HG03571 (cell line): ENCODE measurements around the gene CST9L.
"Not testable (repeated sequence)": the region's sequence is repeated elsewhere in the genome, so short reads cannot be mapped to it uniquely, and the experiment has no call there.

ENCODE experiments used
- ATAC-seq: cut with Tn5 transposase; IDR thresholded peaks from one replicate; pipeline ENCODE4 v1.9.1; 2021; ENCODE audit not compliant: unreplicated experiment

CST9L gene

DNA sequence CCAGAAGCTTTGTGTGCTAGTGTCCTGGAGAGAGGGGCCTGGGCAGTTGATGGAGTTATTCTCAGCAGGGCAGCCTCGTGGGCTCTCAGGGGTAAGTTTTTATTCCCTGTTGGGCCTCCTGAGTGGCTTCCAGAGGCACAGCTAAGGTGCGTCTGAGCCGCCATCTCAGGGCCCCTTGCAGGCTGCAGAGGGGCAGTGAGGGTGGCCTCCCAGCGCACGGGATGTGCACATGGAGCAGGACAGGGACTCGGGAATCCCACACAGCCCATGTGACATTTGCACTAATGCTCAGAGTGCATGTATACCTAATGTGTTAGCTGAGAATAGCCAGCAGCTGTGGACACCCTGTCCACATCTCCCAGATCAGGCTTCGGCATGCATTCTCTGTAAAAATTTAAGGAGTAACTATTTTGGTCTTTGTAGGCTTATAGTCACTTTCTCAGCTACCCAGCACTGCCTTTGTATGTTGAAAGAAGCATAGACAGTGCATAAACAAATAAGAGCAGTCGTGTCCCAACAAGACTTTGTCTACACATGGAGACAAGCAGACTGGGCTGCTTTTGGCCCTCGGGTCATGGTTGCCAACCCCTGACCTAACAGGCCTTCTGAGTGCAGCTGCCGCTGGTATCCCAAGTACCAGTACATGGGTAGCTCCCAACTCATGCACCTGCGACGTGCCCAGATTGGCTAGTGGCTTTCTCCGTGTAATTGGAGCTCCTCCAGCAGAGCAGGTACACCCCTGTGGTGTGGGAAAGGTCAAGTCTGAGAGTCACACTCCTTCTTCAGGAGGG, 18.6 kb upstream of the CST9L start:
- no peak for ATAC-seq

DNA sequence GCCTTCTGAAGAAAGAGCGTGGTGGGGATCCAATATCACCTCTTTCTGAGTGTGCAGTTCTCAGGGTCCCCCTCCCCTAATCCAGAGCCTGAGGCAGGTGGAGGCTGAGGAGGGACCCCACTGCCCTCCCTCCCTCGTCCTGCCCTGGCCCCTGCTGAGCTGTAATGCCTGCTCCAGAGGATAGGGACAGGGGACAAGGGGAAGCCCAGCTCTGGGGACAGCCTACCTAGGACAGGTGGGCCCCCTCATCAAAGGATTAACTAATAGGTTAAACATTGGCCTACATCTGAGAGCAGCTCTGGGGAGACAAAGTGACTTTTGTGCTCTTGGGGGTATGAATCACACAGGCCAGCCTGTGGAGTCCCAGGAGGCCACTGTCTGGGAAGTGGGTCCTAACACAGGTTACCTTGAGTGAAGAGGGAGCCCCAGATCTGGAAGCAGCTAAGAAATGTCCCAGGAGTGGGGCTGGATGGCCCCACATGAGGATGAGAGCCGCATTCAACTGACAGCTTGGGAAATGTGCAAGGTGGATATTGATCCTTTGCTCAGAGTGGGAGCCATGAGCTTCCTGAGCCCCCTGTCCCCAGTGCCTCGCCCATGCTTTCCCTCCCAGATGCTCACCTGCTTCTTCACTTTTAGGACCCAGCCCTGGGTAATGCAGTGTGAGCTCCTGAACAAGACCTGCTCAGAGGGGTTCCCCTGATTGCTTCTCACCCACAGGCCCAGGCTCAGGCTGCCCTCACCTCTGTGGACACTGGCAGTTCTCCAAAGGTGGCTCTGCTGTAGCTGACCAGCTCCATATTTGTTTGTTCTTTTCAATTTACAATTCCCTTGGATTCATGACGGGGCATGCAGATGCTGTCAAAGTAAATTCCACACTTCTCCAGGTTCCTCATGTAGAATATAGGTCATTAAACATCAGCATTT, 17.8 kb upstream of the CST9L start:
- no peak for ATAC-seq

DNA sequence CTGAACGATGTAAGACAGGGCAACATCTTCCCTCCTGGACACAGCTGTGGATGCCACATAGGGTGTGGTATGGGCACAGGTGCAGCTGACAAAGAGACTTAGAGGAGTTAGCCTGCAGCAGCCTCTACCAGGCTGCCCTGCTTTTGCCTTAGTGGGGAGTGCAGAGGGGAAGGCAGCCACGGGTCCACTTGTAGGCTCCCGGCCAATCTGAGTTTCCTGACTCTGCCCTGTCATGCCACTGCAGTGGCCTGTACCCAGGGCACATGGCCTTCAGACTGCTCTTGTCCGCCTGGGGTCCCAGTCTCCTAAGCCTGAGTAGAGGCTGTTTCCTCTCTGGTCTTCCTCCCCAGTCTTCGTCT, 17.1 kb upstream of the CST9L start:
- no peak for ATAC-seq

DNA sequence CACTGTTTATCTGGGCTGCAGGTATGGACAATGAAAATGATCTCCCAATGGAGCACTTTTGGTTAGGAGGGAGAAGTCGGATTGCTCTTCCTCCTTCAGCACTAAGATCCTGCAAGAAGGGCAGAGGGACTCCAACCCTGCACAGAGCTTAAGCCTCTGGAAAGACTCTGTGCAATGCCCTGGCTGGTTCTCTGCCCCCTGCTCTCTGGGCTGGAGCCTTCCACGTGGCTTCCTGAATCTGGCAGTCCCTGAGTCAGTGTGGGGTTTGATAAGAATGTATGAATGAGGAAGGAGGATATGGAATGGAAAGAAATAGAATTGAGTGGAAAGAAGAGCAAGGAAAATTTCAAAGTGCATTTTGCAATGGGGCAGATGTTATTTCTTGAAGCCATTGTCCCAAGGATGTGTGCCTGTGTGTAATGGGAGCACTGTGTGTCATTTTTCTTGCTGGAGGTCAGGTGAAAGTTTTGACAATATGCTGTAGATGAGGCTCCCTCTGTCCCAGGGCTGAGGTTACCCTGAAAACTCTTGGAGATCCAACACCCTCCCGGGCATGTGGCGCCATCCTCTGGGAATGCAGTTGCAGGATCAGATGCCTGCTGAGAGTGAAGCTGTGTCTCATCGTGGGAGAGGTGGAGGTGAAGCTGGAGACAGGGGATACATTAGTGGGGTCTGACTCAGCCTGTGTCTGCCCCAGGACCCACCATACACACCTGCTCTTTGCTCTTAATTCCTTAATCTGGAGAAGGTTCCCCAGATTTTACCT, 16.3 kb upstream of the CST9L start:
- no peak for ATAC-seq

DNA sequence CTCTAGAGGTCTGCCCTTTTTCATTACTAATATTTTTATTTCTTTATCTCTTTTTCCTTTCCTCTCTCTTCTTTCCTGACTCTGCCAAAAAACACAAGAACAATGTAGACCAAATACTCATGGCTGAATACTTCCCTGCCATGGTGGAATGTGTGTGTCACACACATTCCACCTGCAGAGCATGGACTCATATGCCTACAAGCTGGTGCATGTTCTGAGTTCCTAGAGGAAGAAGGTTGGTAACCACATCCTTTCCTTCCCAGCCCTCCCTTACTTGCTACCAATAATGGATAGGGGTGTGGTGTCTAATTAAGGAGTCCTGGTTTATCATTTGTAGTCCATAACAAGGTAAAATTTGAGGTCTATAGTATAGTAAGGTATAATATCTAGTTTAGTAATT, 15.2 kb upstream of the CST9L start:
- ATAC-seq = no peak

DNA sequence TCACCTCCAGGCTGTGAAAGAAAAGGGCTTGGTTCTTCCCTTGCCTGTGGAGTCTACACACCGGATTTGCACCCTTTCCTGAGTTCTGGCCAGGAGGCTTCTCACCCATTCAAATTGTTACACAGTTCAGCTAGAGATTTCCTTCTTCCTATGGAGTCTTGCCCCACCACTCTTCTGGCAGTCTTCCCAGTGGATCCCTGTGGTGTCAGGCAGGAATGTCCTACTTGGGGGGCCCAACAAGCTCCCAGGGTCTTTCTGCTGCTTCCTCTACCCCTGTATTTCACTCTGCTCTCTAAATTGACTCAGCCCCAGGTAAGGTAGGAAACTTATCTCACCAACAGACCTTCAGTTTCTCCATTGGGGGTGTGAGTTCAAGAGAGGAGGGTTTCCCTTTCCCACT, 14.0 kb upstream of the CST9L start:
- ATAC-seq = no peak

DNA sequence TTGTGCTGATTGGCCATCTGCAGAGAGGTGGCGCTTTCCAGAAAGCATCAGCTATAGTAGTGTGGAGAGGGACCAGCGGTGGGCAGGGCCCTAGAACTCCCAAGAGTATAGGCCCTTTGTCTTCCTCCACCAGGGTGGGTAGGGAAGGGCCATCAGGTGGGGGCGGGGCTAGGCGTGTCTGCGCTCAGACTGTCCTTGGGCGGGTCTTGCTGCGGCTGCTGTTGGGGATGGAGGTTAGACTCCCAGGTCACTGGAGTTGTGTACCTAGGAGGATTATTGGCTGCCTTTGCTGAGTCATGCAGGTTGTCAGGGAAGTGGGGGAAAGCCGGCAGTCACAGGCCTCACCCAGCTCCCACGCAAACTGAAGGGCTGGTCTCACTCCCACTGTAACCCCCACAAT, 13.5 kb upstream of the CST9L start:
- not testable (repeated sequence) for ATAC-seq

DNA sequence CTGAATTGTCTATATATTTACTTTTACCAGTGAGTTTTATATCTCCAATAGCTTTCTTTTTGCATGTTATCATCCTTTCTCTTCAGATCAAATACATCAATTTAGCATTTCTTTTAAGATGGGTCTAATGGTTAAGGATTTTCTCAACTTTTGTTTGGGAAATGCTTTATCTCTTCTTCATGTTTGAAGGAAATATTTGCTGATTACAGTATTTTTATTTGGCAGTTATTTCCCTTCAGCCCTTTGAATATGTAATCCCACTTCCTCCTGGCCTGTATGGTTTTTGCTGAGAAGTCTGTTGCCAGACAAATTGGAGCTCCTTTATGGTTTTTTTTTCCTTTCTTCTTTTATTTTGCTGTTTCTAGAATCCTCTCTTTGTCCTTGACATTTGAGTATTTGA, 6.7 kb upstream of the CST9L start:
- ATAC-seq = no peak

DNA sequence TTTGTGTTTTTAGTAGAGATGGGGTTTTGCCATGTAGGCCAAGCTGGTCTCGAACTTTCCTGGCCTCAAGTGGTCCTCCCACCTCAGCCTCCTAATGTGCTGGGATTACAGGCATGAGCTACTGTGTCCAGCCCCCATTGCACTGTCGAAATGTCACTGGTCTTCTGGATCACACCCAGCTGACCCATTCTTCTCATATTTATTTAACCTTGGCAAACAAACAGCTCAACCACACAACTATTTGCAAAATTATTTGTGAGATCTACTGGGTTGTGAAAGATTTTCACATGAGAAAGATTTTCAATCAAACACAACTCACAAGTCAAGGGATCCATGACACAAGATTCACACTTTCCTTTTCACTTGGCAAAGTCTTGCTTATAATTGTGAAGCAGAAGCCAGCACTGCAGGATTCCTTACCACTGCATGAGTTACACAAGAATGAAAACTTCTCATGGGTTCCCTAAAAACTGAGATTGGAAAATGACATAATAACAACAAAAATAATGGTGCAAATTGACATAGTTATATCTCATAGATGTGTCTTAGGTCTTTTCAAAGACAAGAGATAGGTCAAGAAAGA, 2.0 kb upstream of the CST9L start:
- no peak for ATAC-seq

DNA sequence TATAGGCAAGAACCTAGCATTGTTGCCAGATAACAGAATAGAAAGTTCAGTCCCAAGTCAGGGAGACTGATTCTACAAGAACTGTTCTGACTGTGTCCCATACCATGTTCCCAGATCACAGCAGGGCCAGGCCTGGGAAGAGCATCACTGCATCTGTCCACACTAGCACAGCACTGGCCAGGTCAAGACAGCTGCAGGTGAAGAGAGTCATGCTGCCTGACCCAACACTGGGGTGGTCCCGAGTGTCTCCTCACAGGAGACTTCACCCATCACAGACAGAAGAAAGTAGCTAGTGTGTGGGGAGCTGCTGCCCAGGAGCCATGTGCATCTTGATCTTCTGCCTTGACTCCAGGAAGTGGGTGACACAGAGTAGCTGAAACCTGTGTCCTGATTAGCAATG, 1.3 kb upstream of the CST9L start:
- ATAC-seq = no peak

DNA sequence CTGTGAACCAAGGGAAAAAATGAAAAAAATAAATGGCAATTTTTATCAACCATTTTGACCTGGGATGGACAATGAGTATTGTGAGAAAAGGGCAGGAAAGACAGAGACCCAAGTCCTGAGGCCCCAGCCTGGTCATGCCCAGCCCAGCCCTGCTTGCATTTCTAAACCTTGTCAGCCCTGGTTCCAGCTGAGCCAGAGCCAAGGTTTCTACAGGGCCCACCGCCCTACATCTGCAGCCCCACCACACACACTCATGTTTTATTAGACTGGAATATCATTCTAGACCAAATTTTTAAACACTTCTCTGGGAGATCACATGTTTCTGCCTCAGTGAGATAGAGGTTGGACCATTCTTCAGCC, 667 bp upstream of the CST9L start:
- no peak for ATAC-seq

DNA sequence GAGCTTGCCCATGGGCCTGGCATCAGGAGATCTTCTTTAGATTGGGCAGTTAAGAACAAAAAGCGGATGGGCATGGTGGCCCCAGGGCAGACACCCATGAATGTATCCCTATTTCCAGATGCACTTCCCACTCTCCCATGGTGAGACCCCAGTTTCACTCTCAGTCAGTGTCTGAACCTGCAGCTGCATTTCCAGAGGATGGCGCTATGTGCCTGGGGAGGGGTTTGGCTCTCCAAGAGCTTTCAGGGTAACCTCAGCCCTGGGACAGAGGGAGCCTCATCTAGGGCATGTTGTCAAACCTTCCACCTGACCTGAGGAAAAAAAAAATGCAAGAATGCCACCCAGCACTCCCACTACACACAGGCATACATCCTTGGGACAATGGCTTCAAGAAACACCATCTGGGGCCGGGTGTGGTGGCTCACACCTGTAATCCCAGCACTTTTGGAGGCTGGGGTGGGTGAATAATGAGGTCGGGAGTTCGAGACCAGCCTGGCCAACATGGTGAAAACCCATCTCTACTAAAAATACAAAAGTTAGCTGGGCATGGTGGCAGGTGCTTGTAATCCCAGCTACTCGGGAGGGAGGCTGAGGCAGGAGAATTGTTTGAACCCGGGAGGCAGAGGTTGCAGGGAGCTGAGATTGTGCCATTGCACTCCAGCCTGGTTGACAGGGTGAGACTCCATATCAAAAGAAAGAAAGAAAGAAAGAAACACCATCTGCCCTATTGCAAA, 1.9 kb downstream of the CST9L start:
- no peak for ATAC-seq

DNA sequence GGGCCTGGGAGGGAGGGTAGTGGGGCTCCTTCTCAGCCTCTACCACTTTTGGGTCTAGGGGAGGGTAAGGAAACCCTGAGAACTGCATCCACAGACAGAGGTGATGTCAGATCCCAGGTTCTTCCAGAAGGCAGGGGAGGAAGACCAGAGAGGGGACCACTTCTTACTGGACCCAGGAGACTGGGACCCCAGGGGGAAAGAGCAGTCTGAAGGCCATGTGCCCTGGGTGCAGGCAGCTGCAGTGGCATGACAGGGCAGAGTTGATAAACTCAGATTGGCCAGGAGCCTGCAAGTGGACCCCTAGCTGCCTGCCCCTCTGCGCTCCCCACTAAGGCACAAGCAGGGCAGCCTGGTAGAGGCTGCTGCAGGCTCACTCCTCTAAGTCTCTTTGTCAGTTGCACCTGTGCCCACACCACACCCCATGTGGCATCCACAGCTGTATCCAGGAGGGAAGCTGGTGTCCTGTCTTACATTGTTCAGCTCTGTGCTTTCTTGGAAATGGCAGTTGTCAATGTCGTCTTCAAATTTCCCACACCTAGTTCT, 2.7 kb downstream of the CST9L start:
- no peak for ATAC-seq

DNA sequence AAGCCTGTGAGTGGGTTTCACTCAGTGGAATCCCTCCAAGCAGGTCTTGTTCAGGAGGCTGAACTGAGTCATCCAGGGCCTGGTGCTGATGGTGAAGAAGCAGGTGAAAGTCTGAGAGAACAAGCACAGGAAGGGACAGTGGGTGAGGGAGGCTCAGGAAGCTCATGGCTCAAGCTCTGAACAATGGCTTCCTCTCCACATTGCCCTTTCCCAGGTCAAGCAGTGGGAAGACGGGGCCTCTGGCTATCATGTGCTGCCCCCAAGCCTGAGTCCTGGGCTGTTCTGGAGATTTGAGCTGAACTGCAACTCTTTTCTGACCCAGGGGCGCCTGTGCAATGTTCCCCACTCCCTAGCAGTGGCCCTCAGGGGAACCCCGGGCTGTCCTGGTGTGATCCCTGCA, 3.4 kb downstream of the CST9L start:
- ATAC-seq = no peak

DNA sequence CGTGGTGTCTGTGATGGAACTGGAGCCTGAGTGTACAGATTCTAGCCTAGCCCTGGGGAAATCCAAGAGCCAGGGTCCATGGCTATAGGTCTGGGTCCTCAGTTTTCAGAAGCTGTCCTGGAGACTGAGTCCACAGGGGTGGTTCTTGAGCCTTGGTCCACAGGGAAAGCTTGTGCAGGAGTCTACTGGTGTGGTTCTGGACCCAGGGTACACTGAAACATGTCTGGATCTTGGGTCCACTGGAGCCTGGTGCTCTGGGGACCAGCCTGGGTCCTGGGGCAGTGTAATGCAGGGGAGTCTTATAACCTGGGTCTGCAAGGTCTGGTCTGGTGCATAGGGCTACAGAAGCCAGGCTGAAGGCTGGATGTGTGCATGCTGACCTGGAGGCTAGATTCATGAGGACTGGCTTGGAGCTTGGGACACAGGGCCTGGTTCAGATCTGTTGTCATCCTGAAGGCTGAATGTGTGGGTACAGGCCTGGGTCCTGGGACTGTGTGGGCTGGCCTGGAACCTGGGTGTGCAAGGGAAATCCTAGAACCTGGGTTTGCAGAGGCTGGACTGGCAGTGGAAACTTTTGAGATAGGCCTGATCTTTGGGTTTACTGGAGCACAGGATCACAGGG, 5.5 kb downstream of the CST9L start:
- no peak for ATAC-seq

DNA sequence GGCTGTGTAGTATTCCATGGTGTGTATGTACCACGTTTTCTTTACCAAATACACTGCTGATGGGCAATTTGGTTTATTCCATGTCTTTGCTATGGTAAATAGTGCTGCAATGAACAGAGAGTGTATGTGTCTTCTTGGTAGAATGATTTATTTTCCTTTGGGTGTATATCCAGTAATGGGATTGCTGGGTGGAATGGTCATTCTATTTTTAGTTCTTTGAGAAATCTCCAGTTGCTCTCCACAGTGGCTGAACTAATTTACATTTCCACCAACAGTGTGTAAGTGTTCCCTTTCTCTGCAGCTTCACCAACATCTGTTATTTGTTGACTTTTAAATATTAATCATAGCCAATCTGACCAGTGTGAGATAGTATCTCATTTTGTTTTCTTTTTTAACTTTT, 13.9 kb downstream of the CST9L start:
- no peak for ATAC-seq

DNA sequence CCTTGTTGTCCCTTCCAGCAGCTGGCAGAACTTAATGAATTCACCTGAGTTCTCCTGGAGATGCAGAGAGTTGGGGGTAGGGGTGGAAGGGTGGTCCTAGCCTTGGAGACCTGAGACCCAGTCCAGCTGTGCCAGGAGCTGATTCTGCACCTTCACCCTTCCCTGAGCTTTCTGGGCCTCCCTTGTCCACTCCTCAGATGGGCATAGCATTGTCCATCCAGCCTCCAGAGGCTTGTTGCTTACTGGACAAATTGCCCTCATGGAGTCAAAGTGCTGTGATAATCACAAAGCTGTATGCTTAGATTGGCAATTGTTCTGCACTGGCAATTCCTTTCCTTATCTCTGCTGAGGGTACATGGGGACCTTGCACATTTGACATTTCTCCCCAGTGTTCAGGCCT, 16.5 kb downstream of the CST9L start:
- ATAC-seq = no peak

DNA sequence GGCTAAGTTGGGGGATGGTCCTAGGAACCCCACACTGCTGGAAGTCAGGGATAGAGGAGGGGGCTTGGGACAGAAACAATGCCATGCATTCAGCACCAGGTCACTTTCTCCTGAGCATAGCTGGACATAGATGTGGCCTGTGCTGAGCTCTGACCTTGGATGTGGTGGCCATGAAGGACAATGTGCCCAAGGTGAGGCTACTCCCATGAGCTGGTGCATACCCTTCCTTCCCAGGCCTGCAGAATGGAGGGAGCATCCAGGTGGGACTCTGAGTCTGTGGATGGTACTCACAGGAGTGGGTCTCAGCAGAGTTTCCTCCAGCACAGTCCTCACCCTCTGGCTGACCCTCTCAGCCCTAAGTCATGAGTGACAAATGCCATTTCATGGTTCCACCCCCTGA, 16.9 kb downstream of the CST9L start:
- no peak for ATAC-seq

DNA sequence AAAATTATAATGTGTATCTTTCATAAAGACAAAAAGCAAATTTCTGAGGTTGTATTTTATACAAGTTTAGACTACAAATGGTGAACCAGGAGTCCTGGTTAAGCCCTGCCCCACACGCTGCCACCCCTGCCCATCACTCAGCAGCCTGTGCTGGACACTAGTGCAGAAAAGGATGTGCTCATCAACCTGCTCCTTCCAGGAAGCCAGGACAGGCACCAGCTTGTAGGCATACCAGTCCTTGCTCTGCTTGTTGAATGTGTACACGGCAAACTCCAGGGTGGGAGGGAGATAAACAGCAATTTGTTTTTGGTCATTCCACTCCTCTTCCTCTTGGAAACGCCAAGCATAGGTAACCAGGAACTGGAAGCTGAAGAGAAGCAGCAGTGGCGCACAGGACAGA, 18.1 kb downstream of the CST9L start:
- no peak for ATAC-seq

DNA sequence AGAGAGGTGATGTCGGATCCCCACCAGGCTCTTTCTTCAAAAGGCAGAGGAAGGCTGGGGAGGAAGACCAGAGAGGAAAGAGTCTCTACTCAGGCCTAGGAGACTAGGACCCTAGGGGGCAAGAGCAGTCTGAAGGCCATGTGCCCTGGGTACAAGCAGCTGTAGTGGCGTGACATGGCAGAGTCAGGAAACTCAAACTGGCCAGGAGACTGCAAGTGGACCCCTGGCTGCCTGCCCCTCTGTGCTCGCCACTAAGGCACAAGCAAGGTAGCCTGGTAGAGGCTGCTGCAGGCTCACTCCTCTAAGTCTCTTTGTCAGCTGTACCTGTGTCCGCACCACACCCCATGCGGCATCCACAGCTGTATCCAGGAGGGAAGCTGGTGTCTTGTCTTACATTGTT, 19.9 kb downstream of the CST9L start:
- ATAC-seq = no peak
